ENCODE data around the gene GPHN.
"Not testable (repeated sequence)": the region's sequence is repeated elsewhere in the genome, so short reads cannot be mapped to it uniquely, and the experiment has no call there.

The GPHN gene

GRCh38 chr14:66657780-66658179 is 149.8 kb downstream of the GPHN start:
- no peak for DNase-seq (ENCODE audit: low read depth)

- DNase-seq (ENCODE audit: low read depth), result no peak
Observed at GRCh38 chr14:66662374-66662773, 154.4 kb downstream of the GPHN start.

- DNase-seq (ENCODE audit: low read depth), result no peak
Observed at GRCh38 chr14:66677780-66678179, 169.8 kb downstream of the GPHN start.

DNA sequence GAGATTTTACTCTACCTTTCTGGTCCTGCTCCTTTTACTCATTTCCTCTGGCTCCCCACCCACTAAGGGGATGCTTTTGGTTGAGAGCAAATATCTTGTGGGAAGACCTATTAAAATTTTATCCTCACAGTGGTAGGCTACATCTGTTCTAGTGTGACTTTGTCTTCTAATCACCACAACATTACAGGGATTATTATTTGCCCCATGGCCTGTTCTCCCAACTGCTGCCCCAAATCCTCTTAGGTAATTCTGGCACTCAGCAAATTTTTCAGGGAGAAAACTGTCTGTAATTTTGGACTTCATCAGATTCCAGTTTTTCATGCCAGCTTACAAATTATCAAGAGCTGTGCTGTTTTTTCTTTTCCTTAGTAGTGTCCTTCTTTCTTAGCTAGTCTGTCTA is 172.3 kb downstream of the GPHN start:
- no peak for DNase-seq (ENCODE audit: low read depth)

GRCh38 chr14:66696326-66696725 is 188.4 kb downstream of the GPHN start:
- no peak for DNase-seq (ENCODE audit: low read depth)

- DNase-seq (ENCODE audit: low read depth), result no peak
Observed at GRCh38 chr14:66698503-66698902, 190.6 kb downstream of the GPHN start.

DNA sequence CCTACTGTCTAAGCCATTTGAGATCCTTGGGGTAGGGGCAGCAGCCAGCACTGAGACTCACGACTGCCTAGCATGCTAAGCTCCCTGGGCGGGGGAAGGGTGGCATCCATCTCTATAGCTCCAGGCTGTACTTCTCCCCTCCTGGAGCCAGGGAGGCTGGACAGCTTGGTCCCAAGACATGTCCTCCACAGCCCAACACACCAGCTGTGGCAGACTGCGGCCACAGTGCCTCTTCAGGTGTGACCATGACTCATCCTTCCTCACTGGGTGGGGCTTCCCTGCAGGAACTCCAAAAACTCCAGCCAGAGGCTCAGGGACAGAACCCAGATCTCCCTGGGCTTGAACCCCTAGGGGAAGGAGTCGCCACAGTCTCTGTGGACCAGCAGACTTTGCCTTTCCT is 193.9 kb downstream of the GPHN start:
- DNase-seq (ENCODE audit: low read depth), result no peak

DNA sequence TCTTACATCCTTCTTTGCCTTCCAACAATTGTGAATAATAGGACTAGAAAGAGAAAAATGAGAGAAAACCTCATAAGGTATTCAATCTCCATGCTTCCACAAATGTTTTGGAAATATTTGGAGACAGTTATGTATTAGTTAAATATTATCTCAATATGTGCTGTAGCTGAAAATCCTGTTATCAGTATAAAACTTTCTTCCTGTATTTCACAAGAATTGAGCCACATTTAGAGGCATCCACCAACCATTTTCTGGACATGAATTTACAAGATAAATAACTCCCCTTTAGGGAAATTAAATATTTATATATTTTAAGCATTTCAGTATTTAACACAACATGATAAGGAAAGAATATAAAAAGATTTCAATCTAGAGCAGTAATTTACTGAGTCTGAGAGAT is 200.3 kb downstream of the GPHN start:
- no peak for DNase-seq (ENCODE audit: low read depth)

GRCh38 chr14:66709291-66709690 is 201.3 kb downstream of the GPHN start:
- DNase-seq (ENCODE audit: low read depth), result peak; percentile 15

- not testable (repeated sequence) for DNase-seq (ENCODE audit: low read depth)
Observed at GRCh38 chr14:66714291-66714690, 206.3 kb downstream of the GPHN start.

DNA sequence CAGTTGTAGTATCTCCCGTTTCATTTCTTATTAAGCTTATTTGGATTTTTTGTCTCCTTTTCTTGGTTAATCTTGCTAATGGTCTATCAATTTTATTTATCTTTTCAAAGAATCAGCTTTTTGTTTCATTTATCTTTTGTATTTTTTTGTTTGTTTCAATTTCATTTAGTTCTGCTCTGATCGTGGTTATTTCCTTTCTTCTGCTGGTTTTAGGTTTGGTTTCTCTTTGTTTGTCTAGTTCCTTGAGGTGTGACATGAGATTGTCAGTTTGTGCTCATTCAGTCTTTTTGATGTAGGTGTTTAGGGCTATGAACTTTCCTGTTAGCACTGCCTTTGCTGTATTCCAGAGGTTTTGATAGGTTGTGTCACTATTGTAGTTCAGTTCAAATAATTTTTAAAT is 207.4 kb downstream of the GPHN start:
- not testable (repeated sequence) for DNase-seq (ENCODE audit: low read depth)

- DNase-seq (ENCODE audit: low read depth), result no peak
Observed at GRCh38 chr14:66716227-66716626, 208.3 kb downstream of the GPHN start.

- no peak for DNase-seq (ENCODE audit: low read depth)
Observed at GRCh38 chr14:66717561-66718140, 209.7 kb downstream of the GPHN start.

DNA sequence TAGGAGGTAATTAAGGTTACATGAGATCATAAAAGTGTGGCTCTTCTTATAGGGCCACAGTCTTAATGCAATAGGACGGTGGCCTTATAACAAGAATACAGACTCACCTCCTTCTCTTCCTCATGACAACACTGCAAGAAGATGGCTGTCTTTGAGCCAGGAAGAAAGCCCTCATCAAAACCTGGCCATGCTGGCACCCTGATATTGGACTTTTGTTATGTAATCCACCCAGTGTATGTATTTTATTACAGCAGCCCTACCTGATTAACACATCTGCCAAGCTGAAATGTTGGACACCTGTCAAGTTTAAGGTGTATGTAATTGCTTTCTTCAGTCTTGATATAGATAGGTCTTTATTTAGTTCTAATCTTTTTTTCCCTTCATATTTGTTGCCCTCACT is 217.0 kb downstream of the GPHN start:
- no peak for DNase-seq (ENCODE audit: low read depth)

- not testable (repeated sequence) for DNase-seq (ENCODE audit: low read depth)
Observed at GRCh38 chr14:66731298-66731697, 223.4 kb downstream of the GPHN start.

DNA sequence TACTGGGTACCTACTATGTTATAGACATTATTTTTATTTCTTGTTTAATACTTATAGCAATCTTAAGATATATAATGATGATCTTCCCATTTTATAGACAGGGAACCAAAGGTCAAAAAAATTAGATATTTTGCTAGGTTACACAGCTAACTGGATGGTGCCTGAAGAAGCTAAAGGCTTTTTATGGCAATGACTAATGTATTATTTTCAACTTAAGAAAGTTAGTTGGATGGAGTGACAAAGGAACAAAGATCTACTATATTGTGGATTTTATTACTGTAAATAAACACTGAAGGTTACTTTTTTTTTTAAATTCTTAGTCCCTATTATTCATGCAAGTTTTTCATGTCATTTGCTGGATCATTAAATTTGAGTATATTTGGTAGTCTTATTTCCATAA is 227.9 kb downstream of the GPHN start:
- no peak for DNase-seq (ENCODE audit: low read depth)

GRCh38 chr14:66739826-66740225 is 231.9 kb downstream of the GPHN start:
- no peak for DNase-seq (ENCODE audit: low read depth)

GRCh38 chr14:66745078-66745477 is 237.1 kb downstream of the GPHN start:
- no peak for DNase-seq (ENCODE audit: low read depth)

GRCh38 chr14:66746316-66747006 is 238.5 kb downstream of the GPHN start:
- DNase-seq (ENCODE audit: low read depth), result peak; percentile 9

DNA sequence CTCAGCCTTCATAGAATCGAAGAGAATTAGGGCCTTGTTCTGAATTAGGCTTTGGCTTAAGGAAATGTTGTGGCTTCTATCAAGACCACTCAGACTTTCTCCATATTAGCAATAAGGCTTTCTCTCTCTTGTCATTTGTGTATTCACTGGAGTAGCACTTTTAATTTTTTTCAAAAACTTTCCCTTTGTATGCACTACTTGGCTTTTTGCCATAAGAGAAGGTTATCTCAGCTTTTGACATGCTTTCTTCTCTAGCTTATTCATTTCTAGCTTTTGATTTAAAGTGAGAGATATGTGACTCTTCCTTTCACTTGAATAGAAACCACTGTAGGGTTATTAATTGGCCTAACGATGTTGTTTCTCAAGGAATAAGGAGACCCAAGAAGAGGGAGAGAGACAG is 244.2 kb downstream of the GPHN start:
- no peak for DNase-seq (ENCODE audit: low read depth)

- DNase-seq (ENCODE audit: low read depth), result no peak
Observed at GRCh38 chr14:66758031-66758613, 250.2 kb downstream of the GPHN start.

- DNase-seq (ENCODE audit: low read depth), result no peak
Observed at GRCh38 chr14:66772146-66772545, 264.2 kb downstream of the GPHN start.

DNA sequence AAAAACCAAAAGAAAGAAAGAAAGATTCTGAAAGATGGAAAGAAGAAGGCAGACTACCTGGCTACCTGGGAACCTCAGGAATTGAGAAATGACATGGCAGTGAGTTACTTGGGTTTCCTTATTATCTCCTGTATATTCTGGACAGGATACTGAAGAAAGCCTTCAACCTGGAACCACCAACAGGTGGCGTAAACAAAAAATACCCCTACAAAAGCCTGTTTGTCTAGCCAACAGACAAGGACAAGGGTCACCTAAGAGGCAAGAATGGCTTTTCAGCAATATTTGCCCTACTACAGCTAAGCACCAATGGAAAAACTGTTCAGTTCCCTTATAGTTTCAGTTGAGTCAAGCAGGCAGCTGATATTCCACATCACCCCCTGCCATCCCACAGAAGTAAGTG is 274.9 kb downstream of the GPHN start:
- DNase-seq (ENCODE audit: low read depth), result no peak

DNA sequence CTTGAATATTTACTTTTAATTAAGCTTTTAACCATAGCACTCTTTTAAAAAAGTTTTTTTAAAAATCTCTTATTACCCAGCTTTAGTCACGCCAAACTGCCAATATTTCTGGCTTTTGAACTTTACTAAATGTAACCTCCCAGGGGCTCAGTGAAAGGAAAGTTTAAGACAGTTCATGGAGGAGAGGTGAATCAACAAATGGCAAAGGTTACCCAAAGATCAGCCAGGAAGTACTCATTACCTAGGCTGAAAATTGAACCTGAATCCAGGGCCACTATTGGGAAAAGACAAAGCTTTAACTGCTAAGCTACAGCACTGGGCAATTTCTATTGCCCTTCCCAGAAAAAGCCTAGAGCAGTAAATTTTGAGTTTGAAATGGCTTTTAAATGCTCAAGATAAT is 282.2 kb downstream of the GPHN start:
- no peak for DNase-seq (ENCODE audit: low read depth)

All from HS-27A (cell line).